AG04450 (cell line): ENCODE measurements around the gene FARS2. TPM values are rescaled to one million over a fixed set of nuclear protein-coding genes. Genes with fewer than 3 reads are reported as not detected.
"Not testable (repeated sequence)": the region's sequence is repeated elsewhere in the genome, so short reads cannot be mapped to it uniquely, and the experiment has no call there.

ENCODE experiments used
- CTCF ChIA-PET: fragments of 300-600, 350-600 bp; formaldehyde crosslinking; extraction: SDS; loops from one replicate; lab custom pipeline; 2022; ENCODE audit warnings: antibody characterized with exemption, inconsistent platforms; lab: Charles Lee
- POLR2A ChIA-PET: fragments of 350-600 bp; formaldehyde crosslinking; extraction: SDS; loops from one replicate; lab custom pipeline; 2021; ENCODE audit warnings: antibody characterized with exemption, inconsistent platforms; lab: Yijun Ruan, JAX
- DNase-seq: peaks from one replicate; pipeline ENCODE4 v3.0.0-alpha.2; 2011; ENCODE audit warnings: low read depth, low spot score
- H3K27ac ChIP-seq: one replicate; pipeline ENCODE4 v1.5.1; 2012; ENCODE audit warnings: low read depth, low read length, control low read depth
- H3K27me3 ChIP-seq: one replicate; pipeline ENCODE4 v1.6.0; 2012; ENCODE audit warnings: low read length; ENCODE audit not compliant: control insufficient read depth, insufficient read depth
- H3K4me3 ChIP-seq: 2 replicates; pipeline ENCODE4 v1.5.1; 2011; ENCODE audit warnings: mild to moderate bottlenecking, low read depth, low read length, control low read depth
- H3K9me3 ChIP-seq: 2 replicates; pipeline ENCODE4 v1.5.1; 2012; ENCODE audit warnings: low read length; ENCODE audit not compliant: control insufficient read depth, insufficient read depth
- polyA plus RNA-seq: library from polyadenylated mRNA; depleted of rRNA; stranded (reverse); fragments of >200 nt; gene quantifications from 2 replicates; pipeline ENCODE4 v1.2.3, GENCODE V29; 2011
- TF ChIP-seq, protein P1 (sequence below): IDR thresholded peaks from 2 replicates; pipeline ENCODE4 v1.5.1; 2011; ENCODE audit warnings: low read depth, low read length, control low read depth, inconsistent platforms

FARS2 gene
- polyA plus RNA-seq, 1 experiment, result 14.0 TPM

DNA sequence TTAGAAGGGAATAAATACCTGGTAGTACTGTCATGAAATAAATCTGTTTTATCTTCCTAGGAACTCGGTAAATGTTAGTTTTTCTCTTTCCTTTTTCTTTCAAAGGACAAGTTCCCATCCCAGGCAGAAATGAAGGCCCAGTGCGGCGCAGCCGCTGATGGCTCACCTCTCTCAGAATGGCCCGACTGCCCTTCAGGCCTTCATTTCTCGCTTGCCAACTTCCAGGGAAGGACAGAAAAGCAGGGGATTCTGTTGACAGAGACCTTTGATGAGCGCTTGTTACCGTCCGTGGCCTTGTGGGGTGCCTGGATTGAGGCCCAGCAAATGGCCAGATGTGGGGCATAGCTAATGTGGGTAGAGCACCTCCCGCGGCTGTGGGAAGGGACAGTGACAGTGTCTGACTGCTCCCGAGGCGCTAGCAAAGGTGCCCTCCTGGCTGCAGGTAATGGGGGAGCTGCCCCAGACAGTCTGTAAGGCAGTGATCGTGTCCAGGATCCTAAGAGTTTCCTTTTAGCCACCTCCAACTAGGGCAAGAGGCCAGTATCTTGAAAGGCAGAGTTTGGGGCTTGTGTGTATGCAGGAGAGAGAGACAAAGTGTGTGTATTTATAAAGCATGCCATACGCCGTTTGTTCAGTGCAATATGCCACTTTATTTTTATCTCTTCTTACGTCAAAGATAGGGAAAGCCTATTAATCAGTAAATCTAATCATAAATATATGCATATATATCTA, 391.3 kb downstream of the FARS2 start:
- CTCF ChIA-PET, result no interaction called here

DNA sequence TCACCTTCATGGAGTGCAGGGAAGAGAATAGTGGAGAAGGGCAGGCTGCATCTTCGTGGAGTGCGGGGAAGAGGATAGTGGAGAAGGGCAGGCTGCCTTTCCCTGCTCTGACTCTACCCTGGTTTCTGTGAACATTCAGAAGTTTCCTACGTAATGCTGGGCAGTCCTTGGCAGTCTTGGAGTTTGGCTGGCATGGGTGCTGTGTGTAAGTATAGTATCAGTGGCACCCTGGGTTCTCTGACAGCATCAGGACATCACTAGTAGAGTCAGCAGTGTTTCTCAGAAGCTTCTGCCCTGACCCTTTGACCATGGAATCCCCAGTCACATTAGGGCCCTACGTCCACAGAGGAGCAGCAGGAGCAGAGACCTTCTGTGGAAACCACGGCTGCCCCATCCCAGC, 392.5 kb downstream of the FARS2 start:
- ChIA-PET CTCF (no interaction called here), POLR2A (no interaction called here)
- Histone ChIP-seq H3K4me3 (no peak overlapping the region), H3K27me3 (no peaks in the 10 kb centered on the region), H3K9me3 (no peaks in the 10 kb centered on the region), H3K27ac (no peak overlapping the region)
- TF ChIP-seq, protein P1, sequence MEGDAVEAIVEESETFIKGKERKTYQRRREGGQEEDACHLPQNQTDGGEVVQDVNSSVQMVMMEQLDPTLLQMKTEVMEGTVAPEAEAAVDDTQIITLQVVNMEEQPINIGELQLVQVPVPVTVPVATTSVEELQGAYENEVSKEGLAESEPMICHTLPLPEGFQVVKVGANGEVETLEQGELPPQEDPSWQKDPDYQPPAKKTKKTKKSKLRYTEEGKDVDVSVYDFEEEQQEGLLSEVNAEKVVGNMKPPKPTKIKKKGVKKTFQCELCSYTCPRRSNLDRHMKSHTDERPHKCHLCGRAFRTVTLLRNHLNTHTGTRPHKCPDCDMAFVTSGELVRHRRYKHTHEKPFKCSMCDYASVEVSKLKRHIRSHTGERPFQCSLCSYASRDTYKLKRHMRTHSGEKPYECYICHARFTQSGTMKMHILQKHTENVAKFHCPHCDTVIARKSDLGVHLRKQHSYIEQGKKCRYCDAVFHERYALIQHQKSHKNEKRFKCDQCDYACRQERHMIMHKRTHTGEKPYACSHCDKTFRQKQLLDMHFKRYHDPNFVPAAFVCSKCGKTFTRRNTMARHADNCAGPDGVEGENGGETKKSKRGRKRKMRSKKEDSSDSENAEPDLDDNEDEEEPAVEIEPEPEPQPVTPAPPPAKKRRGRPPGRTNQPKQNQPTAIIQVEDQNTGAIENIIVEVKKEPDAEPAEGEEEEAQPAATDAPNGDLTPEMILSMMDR, result no peak
- no peak for DNase-seq

More for the DNA sequence above, 391.3 kb downstream of the FARS2 start:
- TF ChIP-seq, protein P1, result no peak
- Histone ChIP-seq H3K4me3 (no peak overlapping the region), H3K9me3 (no peaks in the 10 kb centered on the region), H3K27ac (no peak overlapping the region), H3K27me3 (no peaks in the 10 kb centered on the region)
- POLR2A ChIA-PET, result no interaction called here
- DNase-seq, result no peak

DNA sequence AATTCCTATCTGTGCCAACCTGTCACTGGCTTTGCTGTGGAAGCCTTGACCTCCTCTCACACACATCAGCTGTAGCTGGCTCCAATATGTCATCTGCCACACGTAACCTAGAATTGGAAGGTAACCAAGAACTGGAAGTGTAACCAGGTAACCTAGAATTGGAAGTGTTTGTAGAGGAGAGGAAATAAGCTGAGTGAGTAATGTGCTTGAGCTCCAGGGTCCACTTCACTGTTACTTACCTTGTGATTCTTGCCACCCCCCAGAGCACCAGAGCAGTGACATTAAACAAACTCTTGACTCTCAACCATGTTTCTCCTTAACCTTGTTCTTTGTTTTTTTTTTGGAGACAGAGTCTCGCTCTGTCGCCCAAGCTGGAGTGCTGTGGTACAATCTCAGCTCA, 394.9 kb downstream of the FARS2 start:
- Histone ChIP-seq H3K4me3 (no peak overlapping the region), H3K9me3 (no peaks in the 10 kb centered on the region), H3K27ac (no peak overlapping the region), H3K27me3 (no peaks in the 10 kb centered on the region)
- ChIA-PET CTCF (no interaction called here), POLR2A (no interaction called here)
- TF ChIP-seq, protein P1, result no peak
- DNase-seq, result no peak

DNA sequence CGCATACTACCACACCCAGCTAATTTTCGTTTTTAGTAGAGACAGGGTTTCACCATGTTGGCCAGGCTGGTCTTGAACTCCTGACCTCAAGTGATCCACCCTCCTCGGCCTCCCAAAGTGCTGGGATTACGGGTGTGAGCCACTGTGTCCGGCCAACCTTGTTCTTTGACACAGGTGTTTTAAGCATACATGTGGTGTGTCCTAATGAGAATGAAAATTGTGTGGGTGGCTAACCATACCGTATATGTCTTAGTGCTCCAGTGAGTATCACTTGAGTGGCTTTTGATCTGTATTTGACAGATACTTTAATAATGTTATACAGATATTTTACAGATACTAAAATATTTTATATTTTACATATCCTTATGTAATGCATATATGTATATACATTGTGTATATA, 395.4 kb downstream of the FARS2 start:
- POLR2A ChIA-PET, DNase-seq, CTCF ChIA-PET, H3K27me3 ChIP-seq, H3K27ac ChIP-seq, H3K9me3 ChIP-seq, H3K4me3 ChIP-seq: not testable (repeated sequence)

DNA sequence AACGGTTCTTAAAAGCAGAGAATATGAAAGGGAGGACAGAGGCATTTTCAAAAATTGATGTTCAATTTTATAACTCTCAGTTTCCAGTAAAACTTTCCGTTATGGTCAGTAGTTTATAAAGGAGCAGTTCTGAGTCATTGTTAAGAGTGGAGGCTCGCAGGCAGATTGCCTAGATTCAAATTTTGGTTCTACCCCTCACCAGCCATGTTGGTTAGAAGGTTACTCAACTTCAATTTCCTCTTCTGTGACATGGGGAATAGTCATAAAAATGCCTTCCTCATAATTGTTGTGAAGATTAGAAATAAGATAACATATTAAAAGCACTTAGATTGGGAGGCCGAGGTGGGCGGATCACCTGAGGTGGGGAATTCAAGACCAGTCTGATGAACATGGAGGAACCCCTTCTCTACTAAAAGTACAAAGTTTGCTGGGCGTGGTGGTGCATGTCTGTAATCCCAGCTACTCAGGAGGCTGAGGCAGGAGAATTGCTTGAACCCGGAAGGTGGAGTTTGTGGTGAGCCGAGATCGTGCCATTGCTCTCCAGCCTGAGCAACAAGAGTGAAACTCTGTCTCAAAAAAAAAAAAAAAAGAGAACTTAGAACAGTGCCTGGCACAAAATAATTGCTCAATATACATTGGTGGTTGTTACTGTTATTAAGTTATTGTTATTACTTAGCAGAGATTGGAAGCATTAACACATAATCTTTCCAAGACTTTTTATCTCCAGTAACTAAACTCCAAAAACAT, 396.5 kb downstream of the FARS2 start:
- CTCF ChIA-PET, result no interaction called here
- Histone ChIP-seq H3K27ac (no peak overlapping the region), H3K27me3 (no peaks in the 10 kb centered on the region), H3K4me3 (no peak overlapping the region), H3K9me3 (no peaks in the 10 kb centered on the region)
- POLR2A ChIA-PET, result no interaction called here
- TF ChIP-seq, protein P1, result no peak
- DNase-seq, result no peak
